Keratinocyte (primary cell): Measurements from ENCODE around the gene SLAMF1.

Experiments
- CTCF ChIP-seq, 3 experiments: IDR thresholded peaks in 1 of 3; conservative IDR thresholded peaks in 1 of 3; optimal IDR thresholded peaks in 1 of 3; 2 replicates in 2 of 3; 3 replicates in 1 of 3; pipeline versions ENCODE3 to v1.5.1; 2011; ENCODE audit warnings: low read length in 3 of 3, mild to moderate bottlenecking in 3 of 3, moderate library complexity in 2 of 3, control low read depth in 1 of 3, inconsistent platforms in 1 of 3; ENCODE audit not compliant: insufficient read depth in 2 of 3; ENCODE audit errors: extremely low read depth in 1 of 3
- EZH2 ChIP-seq: IDR thresholded peaks from one replicate; pipeline ENCODE4 v1.6.1; 2012; ENCODE audit warnings: inconsistent platforms, mild to moderate bottlenecking, low read length, moderate library complexity

GRCh38 chr1:160578175-160578524, 68.7 kb downstream of the SLAMF1 start:
- TF ChIP-seq CTCF (optimal IDR thresholded peaks at IDR 0.05 in 1 of 3, IDR thresholded peaks at IDR 0.05 in 1 of 3, conservative IDR thresholded peaks at IDR 0.05 in 1 of 3; ENCODE audit: extremely low read depth in 1 of 3, insufficient read depth in 2 of 3, low read length in 3 of 3), result no peak
- TF ChIP-seq EZH2, result no peak
